Keratinocyte (primary cell): Measurements from ENCODE around the gene GAS2. TPM values are rescaled to one million over a fixed set of nuclear protein-coding genes. Genes with fewer than 3 reads are reported as not detected.

Experiments used
- DNase-seq: peaks from one replicate; pipeline ENCODE4 v3.0.0-alpha.2; 2011; ENCODE audit warnings: low read depth, missing footprints, low spot score
- FAIRE-seq: peaks from 2 replicates; lab custom pipeline; 2011; peaks lifted over from hg19 to GRCh38; lab: Jason Lieb, UNC
- H2AFZ ChIP-seq: 2 replicates; pipeline ENCODE4 v1.6.0; 2012; ENCODE audit warnings: low read length, control low read depth, inconsistent platforms; ENCODE audit not compliant: control insufficient read depth
- H3K27ac ChIP-seq: 2 replicates; pipeline ENCODE4 v1.5.1; 2011; ENCODE audit warnings: low read length; ENCODE audit not compliant: control insufficient read depth, insufficient read depth
- H3K27me3 ChIP-seq: 3 replicates; pipeline ENCODE4 v1.6.0; 2011; ENCODE audit warnings: low read length; ENCODE audit not compliant: control insufficient read depth, insufficient read depth; ENCODE audit errors: extremely low read depth
- H3K36me3 ChIP-seq, 2 experiments: 2 replicates in 1 of 2; 3 replicates in 1 of 2; pipeline ENCODE4 v1.5.1; 2011; ENCODE audit warnings: low read length in 2 of 2, mild to moderate bottlenecking in 1 of 2; ENCODE audit not compliant: control insufficient read depth in 2 of 2, insufficient read depth in 2 of 2; ENCODE audit errors: extremely low read depth in 1 of 2
- H3K4me1 ChIP-seq: 3 replicates; pipeline ENCODE4 v1.5.1; 2011; ENCODE audit warnings: low read length; ENCODE audit not compliant: control insufficient read depth, insufficient read depth; ENCODE audit errors: extremely low read depth
- H3K4me2 ChIP-seq: 3 replicates; pipeline ENCODE4 v1.6.0; 2011; ENCODE audit warnings: low read depth, low read length; ENCODE audit not compliant: control insufficient read depth, insufficient read depth; ENCODE audit errors: extremely low read depth
- H3K4me3 ChIP-seq, 3 experiments: fragments of 200-600 bp in 1 of 3; sonication (generic) in 1 of 3; 2 replicates in 2 of 3; 3 replicates in 1 of 3; pipeline ENCODE4 v1.5.1; 2011 to 2016; ENCODE audit warnings: low read length in 3 of 3, mild to moderate bottlenecking in 3 of 3, control low read depth in 2 of 3, inconsistent platforms in 1 of 3, low read depth in 1 of 3, mixed read lengths in 1 of 3, mixed run types in 1 of 3, moderate library complexity in 1 of 3; ENCODE audit not compliant: control insufficient read depth in 2 of 3, insufficient read depth in 2 of 3; ENCODE audit errors: extremely low read depth in 1 of 3
- H3K79me2 ChIP-seq: 2 replicates; pipeline ENCODE4 v1.6.0; 2012; ENCODE audit warnings: low read length; ENCODE audit not compliant: control insufficient read depth, insufficient read depth
- H3K9ac ChIP-seq: 3 replicates; pipeline ENCODE4 v1.6.0; 2011; ENCODE audit warnings: low read length; ENCODE audit not compliant: control insufficient read depth, insufficient read depth; ENCODE audit errors: extremely low read depth
- H3K9me1 ChIP-seq: 3 replicates; pipeline ENCODE4 v1.6.0; 2011; ENCODE audit warnings: low read length; ENCODE audit not compliant: control insufficient read depth, insufficient read depth; ENCODE audit errors: extremely low read depth
- H3K9me3 ChIP-seq: 2 replicates; pipeline ENCODE4 v1.5.1; 2012; ENCODE audit warnings: low read depth, low read length; ENCODE audit not compliant: control insufficient read depth
- H4K20me1 ChIP-seq: 3 replicates; pipeline ENCODE4 v1.6.0; 2011; ENCODE audit warnings: low read length; ENCODE audit not compliant: control insufficient read depth, insufficient read depth; ENCODE audit errors: extremely low read depth
- EZH2 ChIP-seq: IDR thresholded peaks from one replicate; pipeline ENCODE4 v1.6.1; 2012; ENCODE audit warnings: inconsistent platforms, mild to moderate bottlenecking, low read length, moderate library complexity
- dilution Hi-C: fragments of 300-500 bp; cut with MboI; formaldehyde crosslinking; loops from one replicate; pipeline ENCODE4 v1.7.0; 2020; ENCODE audit warnings: low sequenced_read_pairs; ENCODE audit not compliant: extremely low pct_ligation_motif_present
- polyA plus RNA-seq, 5 experiments: library from polyadenylated mRNA; depleted of rRNA in 3 of 5; stranded (reverse) in 3 of 5; stranded (forward) in 1 of 5; unstranded in 1 of 5; fragments of >200 nt; gene quantifications; 1 replicate in 1 of 5; 2 replicates in 3 of 5; 3 replicates in 1 of 5; pipeline versions ENCODE4 v1.2.1 to v1.2.3, GENCODE V29; 2011 to 2012; ENCODE audit warnings: missing spikeins in 2 of 5, low read depth in 1 of 5, low replicate concordance in 1 of 5
- TF ChIP-seq, protein P1 (sequence below), 3 experiments: IDR thresholded peaks in 1 of 3; conservative IDR thresholded peaks in 1 of 3; optimal IDR thresholded peaks in 1 of 3; 2 replicates in 2 of 3; 3 replicates in 1 of 3; pipeline versions ENCODE3 to v1.5.1; 2011; ENCODE audit warnings: low read length in 3 of 3, mild to moderate bottlenecking in 3 of 3, moderate library complexity in 2 of 3, control low read depth in 1 of 3, inconsistent platforms in 1 of 3; ENCODE audit not compliant: insufficient read depth in 2 of 3; ENCODE audit errors: extremely low read depth in 1 of 3

Gene GAS2
- polyA plus RNA-seq, 1 donor (not counting 4 experiments of a cell fraction or from before 2014, with no cell fraction given) = 0.62 TPM

DNA sequence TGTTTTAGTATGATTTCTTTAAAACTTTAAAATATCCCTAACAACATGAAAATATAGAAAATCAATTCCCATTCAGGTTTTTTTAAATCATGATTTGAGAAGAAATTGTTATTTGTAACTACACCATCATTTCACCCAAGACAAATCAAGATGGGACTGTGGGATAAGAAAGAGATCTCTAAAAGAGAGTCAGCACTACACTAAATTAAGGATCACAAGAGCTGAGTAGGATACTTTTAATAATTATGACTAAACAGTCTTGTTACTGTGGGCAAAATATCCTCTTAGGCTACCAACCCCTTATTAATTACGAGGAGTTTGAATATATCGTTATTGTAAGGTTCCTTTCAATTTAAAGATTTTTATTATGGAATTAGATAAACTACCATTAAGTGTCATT is 3.0 kb downstream of the GAS2 start:
- H4K20me1 ChIP-seq = no peaks in the 10 kb centered on the region
- no peak for FAIRE-seq
- peaks cover 27% of the 10 kb centered on the region for H3K27me3 ChIP-seq
- dilution Hi-C loops = no loop called here
- H3K4me2 ChIP-seq = no peak overlapping the region
- no peaks in the 10 kb centered on the region for H3K9me1 ChIP-seq
- no peak overlapping the region for H2AFZ ChIP-seq
- no peaks in the 10 kb centered on the region for H3K36me3 ChIP-seq
- no peak for TF ChIP-seq EZH2
- TF ChIP-seq, protein P1, sequence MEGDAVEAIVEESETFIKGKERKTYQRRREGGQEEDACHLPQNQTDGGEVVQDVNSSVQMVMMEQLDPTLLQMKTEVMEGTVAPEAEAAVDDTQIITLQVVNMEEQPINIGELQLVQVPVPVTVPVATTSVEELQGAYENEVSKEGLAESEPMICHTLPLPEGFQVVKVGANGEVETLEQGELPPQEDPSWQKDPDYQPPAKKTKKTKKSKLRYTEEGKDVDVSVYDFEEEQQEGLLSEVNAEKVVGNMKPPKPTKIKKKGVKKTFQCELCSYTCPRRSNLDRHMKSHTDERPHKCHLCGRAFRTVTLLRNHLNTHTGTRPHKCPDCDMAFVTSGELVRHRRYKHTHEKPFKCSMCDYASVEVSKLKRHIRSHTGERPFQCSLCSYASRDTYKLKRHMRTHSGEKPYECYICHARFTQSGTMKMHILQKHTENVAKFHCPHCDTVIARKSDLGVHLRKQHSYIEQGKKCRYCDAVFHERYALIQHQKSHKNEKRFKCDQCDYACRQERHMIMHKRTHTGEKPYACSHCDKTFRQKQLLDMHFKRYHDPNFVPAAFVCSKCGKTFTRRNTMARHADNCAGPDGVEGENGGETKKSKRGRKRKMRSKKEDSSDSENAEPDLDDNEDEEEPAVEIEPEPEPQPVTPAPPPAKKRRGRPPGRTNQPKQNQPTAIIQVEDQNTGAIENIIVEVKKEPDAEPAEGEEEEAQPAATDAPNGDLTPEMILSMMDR (optimal IDR thresholded peaks at IDR 0.05 in 1 of 3, IDR thresholded peaks at IDR 0.05 in 1 of 3, conservative IDR thresholded peaks at IDR 0.05 in 1 of 3; ENCODE audit: extremely low read depth in 1 of 3, insufficient read depth in 2 of 3, low read length in 3 of 3) = no peak
- no peaks in the 10 kb centered on the region for H3K4me1 ChIP-seq
- no peak overlapping the region for H3K9ac ChIP-seq
- no peak overlapping the region for H3K4me3 ChIP-seq
- no peaks in the 10 kb centered on the region for H3K9me3 ChIP-seq
- no peak for DNase-seq
- no peaks in the 10 kb centered on the region for H3K79me2 ChIP-seq
- H3K27ac ChIP-seq = no peak overlapping the region

- H2AFZ ChIP-seq = no peak overlapping the region
- no peak overlapping the region for H3K27ac ChIP-seq
- peaks cover 25% of the 10 kb centered on the region for H3K27me3 ChIP-seq
- H3K9ac ChIP-seq = no peak overlapping the region
- H3K79me2 ChIP-seq = no peaks in the 10 kb centered on the region
- TF ChIP-seq EZH2 = no peak
- TF ChIP-seq, protein P1 (optimal IDR thresholded peaks at IDR 0.05 in 1 of 3, IDR thresholded peaks at IDR 0.05 in 1 of 3, conservative IDR thresholded peaks at IDR 0.05 in 1 of 3; ENCODE audit: extremely low read depth in 1 of 3, insufficient read depth in 2 of 3, low read length in 3 of 3) = peak in 2 of 3 experiments; percentile 27 to 44
- dilution Hi-C loops = no loop called here
- DNase-seq (no peak), FAIRE-seq (no peak)
- H3K4me1 ChIP-seq = no peaks in the 10 kb centered on the region
- H3K4me3 ChIP-seq = no peak overlapping the region
- no peak overlapping the region for H3K4me2 ChIP-seq
- no peaks in the 10 kb centered on the region for H3K36me3 ChIP-seq
- H3K9me1 ChIP-seq = no peaks in the 10 kb centered on the region
- no peaks in the 10 kb centered on the region for H4K20me1 ChIP-seq
- H3K9me3 ChIP-seq = no peaks in the 10 kb centered on the region
Observed at GRCh38 chr11:22670830-22671229, 4.4 kb downstream of the GAS2 start.
